OCI-LY3 (cell line): ENCODE results near the gene PLCB1.

Source experiments
- CTCF ChIP-seq: fragments of 200-600, 300-600 bp; sonication (generic); IDR thresholded peaks from 2 replicates; pipeline ENCODE4 v1.5.1; 2014; ENCODE audit warnings: antibody characterized with exemption, low read length, low read depth
- EZH2phosphoT487 ChIP-seq: fragments of 200-600 bp; shearing (Covaris generic); IDR thresholded peaks from 2 replicates; pipeline ENCODE4 v1.6.1; 2018; ENCODE audit warnings: antibody characterized with exemption, mixed run types, low read depth

DNA sequence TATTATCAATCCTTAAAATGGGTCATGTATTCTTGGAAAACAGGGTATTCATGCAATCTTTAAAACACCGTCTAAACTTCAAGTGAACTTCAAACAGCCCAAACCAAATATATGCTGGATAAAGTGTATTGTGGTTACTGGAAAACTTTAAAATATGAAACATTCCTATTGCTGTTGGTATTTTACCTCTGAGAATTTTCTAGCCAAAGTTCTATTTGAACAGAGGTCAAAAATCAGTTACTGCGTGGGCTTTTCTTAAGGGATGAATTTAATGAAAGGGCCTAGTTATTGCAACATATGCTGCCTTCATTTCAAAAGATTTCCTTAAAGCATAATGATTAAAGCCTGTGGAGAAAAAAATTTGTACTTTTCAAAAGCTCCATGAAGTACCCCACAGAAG is 436.0 kb downstream of the PLCB1 start:
- TF ChIP-seq CTCF, result no peak
- no peak for TF ChIP-seq EZH2phosphoT487
